Keratinocyte (primary cell): ENCODE results near the gene NR2F1. TPM values are rescaled to one million over a fixed set of nuclear protein-coding genes. Genes with fewer than 3 reads are reported as not detected.

Experiments
- DNase-seq: peaks from one replicate; pipeline ENCODE4 v3.0.0-alpha.2; 2011; ENCODE audit warnings: low read depth, missing footprints, low spot score
- FAIRE-seq: peaks from 2 replicates; lab custom pipeline; 2011; peaks lifted over from hg19 to GRCh38; lab: Jason Lieb, UNC
- H2AFZ ChIP-seq: 2 replicates; pipeline ENCODE4 v1.6.0; 2012; ENCODE audit warnings: low read length, control low read depth, inconsistent platforms; ENCODE audit not compliant: control insufficient read depth
- H3K27ac ChIP-seq: 2 replicates; pipeline ENCODE4 v1.5.1; 2011; ENCODE audit warnings: low read length; ENCODE audit not compliant: control insufficient read depth, insufficient read depth
- H3K27me3 ChIP-seq: 3 replicates; pipeline ENCODE4 v1.6.0; 2011; ENCODE audit warnings: low read length; ENCODE audit not compliant: control insufficient read depth, insufficient read depth; ENCODE audit errors: extremely low read depth
- H3K36me3 ChIP-seq, 2 experiments: 2 replicates in 1 of 2; 3 replicates in 1 of 2; pipeline ENCODE4 v1.5.1; 2011; ENCODE audit warnings: low read length in 2 of 2, mild to moderate bottlenecking in 1 of 2; ENCODE audit not compliant: control insufficient read depth in 2 of 2, insufficient read depth in 2 of 2; ENCODE audit errors: extremely low read depth in 1 of 2
- H3K4me1 ChIP-seq: 3 replicates; pipeline ENCODE4 v1.5.1; 2011; ENCODE audit warnings: low read length; ENCODE audit not compliant: control insufficient read depth, insufficient read depth; ENCODE audit errors: extremely low read depth
- H3K4me2 ChIP-seq: 3 replicates; pipeline ENCODE4 v1.6.0; 2011; ENCODE audit warnings: low read depth, low read length; ENCODE audit not compliant: control insufficient read depth, insufficient read depth; ENCODE audit errors: extremely low read depth
- H3K4me3 ChIP-seq, 3 experiments: fragments of 200-600 bp in 1 of 3; sonication (generic) in 1 of 3; 2 replicates in 2 of 3; 3 replicates in 1 of 3; pipeline ENCODE4 v1.5.1; 2011 to 2016; ENCODE audit warnings: low read length in 3 of 3, mild to moderate bottlenecking in 3 of 3, control low read depth in 2 of 3, inconsistent platforms in 1 of 3, low read depth in 1 of 3, mixed read lengths in 1 of 3, mixed run types in 1 of 3, moderate library complexity in 1 of 3; ENCODE audit not compliant: control insufficient read depth in 2 of 3, insufficient read depth in 2 of 3; ENCODE audit errors: extremely low read depth in 1 of 3
- H3K79me2 ChIP-seq: 2 replicates; pipeline ENCODE4 v1.6.0; 2012; ENCODE audit warnings: low read length; ENCODE audit not compliant: control insufficient read depth, insufficient read depth
- H3K9ac ChIP-seq: 3 replicates; pipeline ENCODE4 v1.6.0; 2011; ENCODE audit warnings: low read length; ENCODE audit not compliant: control insufficient read depth, insufficient read depth; ENCODE audit errors: extremely low read depth
- H3K9me1 ChIP-seq: 3 replicates; pipeline ENCODE4 v1.6.0; 2011; ENCODE audit warnings: low read length; ENCODE audit not compliant: control insufficient read depth, insufficient read depth; ENCODE audit errors: extremely low read depth
- H3K9me3 ChIP-seq: 2 replicates; pipeline ENCODE4 v1.5.1; 2012; ENCODE audit warnings: low read depth, low read length; ENCODE audit not compliant: control insufficient read depth
- H4K20me1 ChIP-seq: 3 replicates; pipeline ENCODE4 v1.6.0; 2011; ENCODE audit warnings: low read length; ENCODE audit not compliant: control insufficient read depth, insufficient read depth; ENCODE audit errors: extremely low read depth
- EZH2 ChIP-seq: IDR thresholded peaks from one replicate; pipeline ENCODE4 v1.6.1; 2012; ENCODE audit warnings: inconsistent platforms, mild to moderate bottlenecking, low read length, moderate library complexity
- dilution Hi-C: fragments of 300-500 bp; cut with MboI; formaldehyde crosslinking; loops from one replicate; pipeline ENCODE4 v1.7.0; 2020; ENCODE audit warnings: low sequenced_read_pairs; ENCODE audit not compliant: extremely low pct_ligation_motif_present
- polyA plus RNA-seq, 5 experiments: library from polyadenylated mRNA; depleted of rRNA in 3 of 5; stranded (reverse) in 3 of 5; stranded (forward) in 1 of 5; unstranded in 1 of 5; fragments of >200 nt; gene quantifications; 1 replicate in 1 of 5; 2 replicates in 3 of 5; 3 replicates in 1 of 5; pipeline versions ENCODE4 v1.2.1 to v1.2.3, GENCODE V29; 2011 to 2012; ENCODE audit warnings: missing spikeins in 2 of 5, low read depth in 1 of 5, low replicate concordance in 1 of 5
- TF ChIP-seq, protein P1 (sequence below), 3 experiments: IDR thresholded peaks in 1 of 3; conservative IDR thresholded peaks in 1 of 3; optimal IDR thresholded peaks in 1 of 3; 2 replicates in 2 of 3; 3 replicates in 1 of 3; pipeline versions ENCODE3 to v1.5.1; 2011; ENCODE audit warnings: low read length in 3 of 3, mild to moderate bottlenecking in 3 of 3, moderate library complexity in 2 of 3, control low read depth in 1 of 3, inconsistent platforms in 1 of 3; ENCODE audit not compliant: insufficient read depth in 2 of 3; ENCODE audit errors: extremely low read depth in 1 of 3

NR2F1 gene
- polyA plus RNA-seq, 1 donor (not counting 4 experiments of a cell fraction or from before 2014, with no cell fraction given): not detected

DNA sequence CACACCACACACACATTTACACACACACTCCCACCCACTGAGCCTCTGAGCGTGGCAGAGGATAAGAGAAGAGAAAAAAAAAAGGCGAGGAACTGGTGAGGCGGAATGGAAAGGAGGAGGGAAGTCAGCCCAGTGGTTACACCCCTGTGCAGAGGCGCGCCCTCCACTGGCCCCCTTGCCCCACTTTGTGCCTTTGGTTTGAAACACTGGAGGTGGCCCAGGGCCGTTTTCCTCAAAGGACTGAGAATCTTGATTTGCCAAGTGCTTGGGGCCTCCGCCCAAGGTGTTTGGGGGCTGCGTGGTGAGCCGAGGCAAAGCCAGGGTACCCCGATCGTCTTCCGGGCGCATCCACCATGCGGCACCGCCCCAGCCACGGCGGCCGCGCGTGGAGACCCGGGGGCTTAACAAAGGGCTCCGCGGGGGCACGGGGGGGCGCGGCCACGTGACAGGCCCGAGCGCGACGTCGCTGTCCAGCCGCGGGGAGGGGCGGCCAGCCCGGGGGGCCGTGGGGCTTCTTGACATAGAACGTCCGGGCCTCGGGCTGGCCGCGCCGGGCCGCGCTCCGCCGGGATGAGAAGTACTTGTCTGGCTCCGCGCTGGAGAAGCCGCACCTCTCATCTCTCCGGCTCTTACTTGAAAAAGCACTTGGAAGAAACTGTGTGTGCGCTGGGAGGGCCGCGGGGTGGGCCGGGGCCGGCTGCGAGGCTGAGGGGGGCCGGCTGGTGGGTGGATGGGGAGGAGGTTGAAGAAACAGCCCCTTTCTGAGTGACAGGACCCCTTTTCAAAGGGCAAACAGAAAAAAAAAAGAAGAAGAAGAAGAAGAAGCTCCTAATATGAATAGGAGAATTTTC, 21.0 kb downstream of the NR2F1 start:
- H3K27me3 ChIP-seq: peaks cover 95% of the 10 kb centered on the region
- H3K36me3 ChIP-seq: no peaks in the 10 kb centered on the region
- H3K4me2 ChIP-seq: no peak overlapping the region
- no peak overlapping the region for H3K9ac ChIP-seq
- dilution Hi-C loops: no loop called here
- H3K79me2 ChIP-seq: no peaks in the 10 kb centered on the region
- H2AFZ ChIP-seq: no peak overlapping the region
- no peak overlapping the region for H3K27ac ChIP-seq
- DNase-seq (no peak), FAIRE-seq (no peak)
- H3K4me1 ChIP-seq: no peaks in the 10 kb centered on the region
- H3K9me3 ChIP-seq: no peaks in the 10 kb centered on the region
- no peak overlapping the region for H3K4me3 ChIP-seq
- no peaks in the 10 kb centered on the region for H4K20me1 ChIP-seq
- TF ChIP-seq, protein P1, sequence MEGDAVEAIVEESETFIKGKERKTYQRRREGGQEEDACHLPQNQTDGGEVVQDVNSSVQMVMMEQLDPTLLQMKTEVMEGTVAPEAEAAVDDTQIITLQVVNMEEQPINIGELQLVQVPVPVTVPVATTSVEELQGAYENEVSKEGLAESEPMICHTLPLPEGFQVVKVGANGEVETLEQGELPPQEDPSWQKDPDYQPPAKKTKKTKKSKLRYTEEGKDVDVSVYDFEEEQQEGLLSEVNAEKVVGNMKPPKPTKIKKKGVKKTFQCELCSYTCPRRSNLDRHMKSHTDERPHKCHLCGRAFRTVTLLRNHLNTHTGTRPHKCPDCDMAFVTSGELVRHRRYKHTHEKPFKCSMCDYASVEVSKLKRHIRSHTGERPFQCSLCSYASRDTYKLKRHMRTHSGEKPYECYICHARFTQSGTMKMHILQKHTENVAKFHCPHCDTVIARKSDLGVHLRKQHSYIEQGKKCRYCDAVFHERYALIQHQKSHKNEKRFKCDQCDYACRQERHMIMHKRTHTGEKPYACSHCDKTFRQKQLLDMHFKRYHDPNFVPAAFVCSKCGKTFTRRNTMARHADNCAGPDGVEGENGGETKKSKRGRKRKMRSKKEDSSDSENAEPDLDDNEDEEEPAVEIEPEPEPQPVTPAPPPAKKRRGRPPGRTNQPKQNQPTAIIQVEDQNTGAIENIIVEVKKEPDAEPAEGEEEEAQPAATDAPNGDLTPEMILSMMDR (optimal IDR thresholded peaks at IDR 0.05 in 1 of 3, IDR thresholded peaks at IDR 0.05 in 1 of 3, conservative IDR thresholded peaks at IDR 0.05 in 1 of 3; ENCODE audit: extremely low read depth in 1 of 3, insufficient read depth in 2 of 3, low read length in 3 of 3): no peak
- no peak for TF ChIP-seq EZH2
- no peaks in the 10 kb centered on the region for H3K9me1 ChIP-seq

DNA sequence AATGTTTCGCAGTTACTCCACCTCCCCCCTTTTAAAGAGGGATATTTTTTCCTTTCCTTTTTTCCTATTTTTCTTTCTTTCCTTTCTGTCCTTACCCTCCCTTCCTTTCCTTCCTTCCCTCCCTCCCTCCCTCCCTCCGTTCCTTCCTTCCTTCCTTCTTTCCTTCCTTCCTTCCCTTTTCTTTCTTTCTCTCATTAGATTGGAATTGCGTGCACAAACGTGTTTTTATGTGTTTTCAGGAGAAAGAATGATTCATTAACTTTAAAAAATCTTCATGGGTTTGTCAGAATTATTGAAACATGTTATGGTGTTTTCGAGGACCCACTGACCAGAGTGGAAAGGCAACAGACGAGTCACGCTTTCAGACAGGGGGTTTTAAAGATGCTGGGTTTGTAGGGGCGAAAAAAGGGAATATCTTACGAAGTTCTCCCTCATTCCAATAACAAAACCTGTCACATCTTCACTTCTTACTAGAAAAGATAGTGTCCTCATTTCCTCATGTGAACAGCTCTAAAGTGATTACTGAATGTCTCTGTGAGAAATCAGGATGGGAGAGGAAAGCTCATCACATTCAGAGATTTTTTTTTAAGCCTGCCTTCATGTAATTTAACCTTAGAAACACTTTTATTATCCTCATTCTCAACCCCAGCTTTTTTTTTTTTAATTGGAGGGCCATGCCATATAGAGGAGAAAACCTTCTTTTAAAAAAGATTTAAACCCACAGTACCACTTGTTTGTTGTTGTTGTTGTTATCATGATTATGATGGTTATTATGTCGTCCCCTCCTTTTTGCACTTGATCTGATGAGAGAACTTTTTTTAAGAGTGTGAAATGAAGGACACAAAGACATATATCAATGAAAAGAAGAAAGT, 21.9 kb downstream of the NR2F1 start:
- H3K79me2 ChIP-seq: no peaks in the 10 kb centered on the region
- H2AFZ ChIP-seq: no peak overlapping the region
- FAIRE-seq: no peak
- no peak overlapping the region for H3K27ac ChIP-seq
- peaks cover 94% of the 10 kb centered on the region for H3K27me3 ChIP-seq
- no peak for DNase-seq
- no peaks in the 10 kb centered on the region for H3K9me1 ChIP-seq
- H3K9me3 ChIP-seq: no peaks in the 10 kb centered on the region
- H3K9ac ChIP-seq: no peak overlapping the region
- dilution Hi-C loops: no loop called here
- H3K4me1 ChIP-seq: no peaks in the 10 kb centered on the region
- H4K20me1 ChIP-seq: no peaks in the 10 kb centered on the region
- no peak overlapping the region for H3K4me3 ChIP-seq
- H3K4me2 ChIP-seq: no peak overlapping the region
- TF ChIP-seq, protein P1 (optimal IDR thresholded peaks at IDR 0.05 in 1 of 3, IDR thresholded peaks at IDR 0.05 in 1 of 3, conservative IDR thresholded peaks at IDR 0.05 in 1 of 3; ENCODE audit: extremely low read depth in 1 of 3, insufficient read depth in 2 of 3, low read length in 3 of 3): no peak
- no peak for TF ChIP-seq EZH2
- H3K36me3 ChIP-seq: no peaks in the 10 kb centered on the region
